ENCODE results near the gene FOXL2. TPM values are rescaled to one million over a fixed set of nuclear protein-coding genes. Genes with fewer than 3 reads are reported as not detected.

The FOXL2 gene
- total RNA-seq, 1 donor from 2014 or later, result not detected

GRCh38 chr3:138909904-138910303, 37.0 kb downstream of the FOXL2 start:
- H3K27me3 Mint-ChIP-seq, result peaks cover under 1% of the 10 kb centered on the region
- no peaks in the 10 kb centered on the region for H3K36me3 Mint-ChIP-seq (ENCODE audit: low read depth)
- no peaks in the 10 kb centered on the region for H3K9me3 Mint-ChIP-seq
- no peak overlapping the region for H3K27ac Mint-ChIP-seq
- DNase-seq, result no peak
- H3K4me3 Mint-ChIP-seq, result no peak overlapping the region
- intact Hi-C loops (cut with micrococcal nuclease), result loop anchor here (10.0 kb wide), 2 partner anchors 135 to 575 kb away; no protein-coding TSS in a partner anchor
- peaks cover 1% of the 10 kb centered on the region for H3K4me1 Mint-ChIP-seq

GRCh38 chr3:138908846-138909245, 38.1 kb downstream of the FOXL2 start:
- Mint-ChIP-seq H3K36me3 (ENCODE audit: low read depth) (no peaks in the 10 kb centered on the region), H3K9me3 (no peaks in the 10 kb centered on the region), H3K27ac (no peak overlapping the region), H3K4me3 (no peak overlapping the region), H3K27me3 (no peaks in the 10 kb centered on the region), H3K4me1 (no peaks in the 10 kb centered on the region)
- intact Hi-C loops (cut with micrococcal nuclease), result no loop called here
- no peak for DNase-seq

GRCh38 chr3:138907539-138907938, 39.4 kb downstream of the FOXL2 start:
- Mint-ChIP-seq H3K4me3 (no peak overlapping the region), H3K27me3 (no peaks in the 10 kb centered on the region), H3K27ac (no peak overlapping the region), H3K36me3 (ENCODE audit: low read depth) (no peaks in the 10 kb centered on the region), H3K9me3 (no peaks in the 10 kb centered on the region), H3K4me1 (no peaks in the 10 kb centered on the region)
- intact Hi-C loops (cut with micrococcal nuclease), result no loop called here
- DNase-seq, result no peak

GRCh38 chr3:138902171-138902570, 44.8 kb downstream of the FOXL2 start:
- no peaks in the 10 kb centered on the region for H3K4me1 Mint-ChIP-seq
- H3K27ac Mint-ChIP-seq, result no peak overlapping the region
- no peak for DNase-seq
- no peak overlapping the region for H3K4me3 Mint-ChIP-seq
- no peaks in the 10 kb centered on the region for H3K9me3 Mint-ChIP-seq
- no peaks in the 10 kb centered on the region for H3K36me3 Mint-ChIP-seq (ENCODE audit: low read depth)
- intact Hi-C loops (cut with micrococcal nuclease), result no loop called here
- no peaks in the 10 kb centered on the region for H3K27me3 Mint-ChIP-seq

- no peaks in the 10 kb centered on the region for H3K9me3 Mint-ChIP-seq
- H3K4me3 Mint-ChIP-seq, result no peak overlapping the region
- DNase-seq, result no peak
- no peaks in the 10 kb centered on the region for H3K4me1 Mint-ChIP-seq
- no peaks in the 10 kb centered on the region for H3K27me3 Mint-ChIP-seq
- no peaks in the 10 kb centered on the region for H3K36me3 Mint-ChIP-seq (ENCODE audit: low read depth)
- intact Hi-C loops (cut with micrococcal nuclease), result no loop called here
- H3K27ac Mint-ChIP-seq, result no peak overlapping the region
Measured at GRCh38 chr3:138901567-138901966, 45.4 kb downstream of the FOXL2 start.

GRCh38 chr3:138899351-138899991, 47.5 kb downstream of the FOXL2 start:
- DNase-seq, result no peak
- H3K4me1 Mint-ChIP-seq, result no peaks in the 10 kb centered on the region
- no peaks in the 10 kb centered on the region for H3K27me3 Mint-ChIP-seq
- no peak overlapping the region for H3K4me3 Mint-ChIP-seq
- H3K36me3 Mint-ChIP-seq (ENCODE audit: low read depth), result no peaks in the 10 kb centered on the region
- intact Hi-C loops (cut with micrococcal nuclease), result no loop called here
- no peaks in the 10 kb centered on the region for H3K9me3 Mint-ChIP-seq
- H3K27ac Mint-ChIP-seq, result no peak overlapping the region

GRCh38 chr3:138898708-138899107, 48.2 kb downstream of the FOXL2 start:
- H3K4me1 Mint-ChIP-seq, result no peaks in the 10 kb centered on the region
- no peak overlapping the region for H3K27ac Mint-ChIP-seq
- no peak overlapping the region for H3K4me3 Mint-ChIP-seq
- no peak for DNase-seq
- H3K9me3 Mint-ChIP-seq, result no peaks in the 10 kb centered on the region
- intact Hi-C loops (cut with micrococcal nuclease), result no loop called here
- H3K27me3 Mint-ChIP-seq, result no peaks in the 10 kb centered on the region
- H3K36me3 Mint-ChIP-seq (ENCODE audit: low read depth), result no peaks in the 10 kb centered on the region

- H3K4me3 Mint-ChIP-seq, result no peak overlapping the region
- H3K4me1 Mint-ChIP-seq, result no peaks in the 10 kb centered on the region
- no peak overlapping the region for H3K27ac Mint-ChIP-seq
- no peak for DNase-seq
- H3K36me3 Mint-ChIP-seq (ENCODE audit: low read depth), result no peaks in the 10 kb centered on the region
- intact Hi-C loops (cut with micrococcal nuclease), result no loop called here
- H3K9me3 Mint-ChIP-seq, result no peaks in the 10 kb centered on the region
- no peaks in the 10 kb centered on the region for H3K27me3 Mint-ChIP-seq
Measured at GRCh38 chr3:138898301-138898700, 48.6 kb downstream of the FOXL2 start.

Other genes starting within 250 kb of the FOXL2 start
- gene PIK3CB, start 112.2 kb downstream of the FOXL2 start, total RNA-seq, result 17.6 and 18.1 TPM in 2 replicates
- not detected in 2 replicates for gene FOXL2NB, start 80 bp upstream of the FOXL2 start, total RNA-seq
- gene PRR23A, start 59.1 kb upstream of the FOXL2 start, total RNA-seq, result not detected in 2 replicates
- not detected in 2 replicates for gene PRR23B, start 73.8 kb upstream of the FOXL2 start, total RNA-seq
- not detected in 2 replicates for gene PRR23C, start 97.8 kb upstream of the FOXL2 start, total RNA-seq

Data from activated CD4-positive, alpha-beta T cell treated with anti-CD3 and anti-CD28 coated beads, Interleukin-2, amount 10 ng/mL, durations not matched to agents 24 days and 14 days (primary cell).